ENCODE results near the gene AGPAT2. TPM values are rescaled to one million over a fixed set of nuclear protein-coding genes. Genes with fewer than 3 reads are reported as not detected.

The AGPAT2 gene
- total and polyA plus RNA-seq, 2 experiments from 2014 or later: 31.8 to 44.7 TPM

DNA sequence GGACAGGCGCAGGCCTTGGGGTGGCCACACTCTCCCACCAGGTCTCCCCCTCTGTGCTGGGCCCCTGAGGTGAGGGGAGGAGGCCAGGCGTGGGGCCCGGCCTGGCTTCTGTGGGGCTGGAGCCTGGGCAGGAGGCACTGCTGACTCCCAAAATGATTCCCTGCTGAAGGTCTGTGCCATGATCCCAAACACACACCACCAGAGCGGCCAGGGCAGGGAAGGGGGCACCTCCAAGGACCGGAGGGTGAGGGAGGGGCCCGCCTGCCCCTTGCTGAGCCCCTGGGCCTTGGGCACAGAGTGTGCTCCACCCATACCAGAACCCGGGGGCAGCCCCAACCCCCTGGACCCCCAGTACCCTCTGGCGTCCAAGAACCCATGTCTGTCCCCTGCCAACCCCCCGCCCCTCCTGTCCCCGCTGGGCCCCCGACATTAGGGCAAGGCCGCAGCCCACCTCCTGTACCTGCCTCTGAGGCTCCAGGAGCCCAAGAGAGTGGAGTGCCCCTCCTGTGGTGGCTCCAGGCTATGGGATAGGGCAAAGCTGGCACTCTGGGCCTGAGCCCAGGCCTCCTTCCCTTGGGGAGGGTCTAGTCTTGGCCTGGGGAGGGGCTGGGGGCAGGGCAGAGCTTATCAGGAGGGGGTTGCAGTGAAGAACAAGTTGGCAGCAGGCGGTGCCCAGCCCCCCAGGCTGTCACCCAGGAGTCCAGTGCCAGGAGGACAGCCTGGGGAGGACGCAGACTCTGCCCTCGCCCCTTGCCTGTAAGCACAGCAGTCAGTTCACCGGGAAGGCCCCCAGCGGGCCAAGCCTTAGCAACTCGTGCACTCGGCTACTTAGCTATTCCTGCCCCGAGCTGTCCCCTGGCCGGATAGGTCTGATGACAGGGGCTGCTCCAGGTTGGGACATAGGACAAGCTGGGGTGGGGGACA is 27.1 kb downstream of the AGPAT2 start (continued):
- TF ChIP-seq, protein P1, sequence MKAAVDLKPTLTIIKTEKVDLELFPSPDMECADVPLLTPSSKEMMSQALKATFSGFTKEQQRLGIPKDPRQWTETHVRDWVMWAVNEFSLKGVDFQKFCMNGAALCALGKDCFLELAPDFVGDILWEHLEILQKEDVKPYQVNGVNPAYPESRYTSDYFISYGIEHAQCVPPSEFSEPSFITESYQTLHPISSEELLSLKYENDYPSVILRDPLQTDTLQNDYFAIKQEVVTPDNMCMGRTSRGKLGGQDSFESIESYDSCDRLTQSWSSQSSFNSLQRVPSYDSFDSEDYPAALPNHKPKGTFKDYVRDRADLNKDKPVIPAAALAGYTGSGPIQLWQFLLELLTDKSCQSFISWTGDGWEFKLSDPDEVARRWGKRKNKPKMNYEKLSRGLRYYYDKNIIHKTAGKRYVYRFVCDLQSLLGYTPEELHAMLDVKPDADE (IDR thresholded peaks at IDR 0.05): no peak
- TF ChIP-seq, protein P2, sequence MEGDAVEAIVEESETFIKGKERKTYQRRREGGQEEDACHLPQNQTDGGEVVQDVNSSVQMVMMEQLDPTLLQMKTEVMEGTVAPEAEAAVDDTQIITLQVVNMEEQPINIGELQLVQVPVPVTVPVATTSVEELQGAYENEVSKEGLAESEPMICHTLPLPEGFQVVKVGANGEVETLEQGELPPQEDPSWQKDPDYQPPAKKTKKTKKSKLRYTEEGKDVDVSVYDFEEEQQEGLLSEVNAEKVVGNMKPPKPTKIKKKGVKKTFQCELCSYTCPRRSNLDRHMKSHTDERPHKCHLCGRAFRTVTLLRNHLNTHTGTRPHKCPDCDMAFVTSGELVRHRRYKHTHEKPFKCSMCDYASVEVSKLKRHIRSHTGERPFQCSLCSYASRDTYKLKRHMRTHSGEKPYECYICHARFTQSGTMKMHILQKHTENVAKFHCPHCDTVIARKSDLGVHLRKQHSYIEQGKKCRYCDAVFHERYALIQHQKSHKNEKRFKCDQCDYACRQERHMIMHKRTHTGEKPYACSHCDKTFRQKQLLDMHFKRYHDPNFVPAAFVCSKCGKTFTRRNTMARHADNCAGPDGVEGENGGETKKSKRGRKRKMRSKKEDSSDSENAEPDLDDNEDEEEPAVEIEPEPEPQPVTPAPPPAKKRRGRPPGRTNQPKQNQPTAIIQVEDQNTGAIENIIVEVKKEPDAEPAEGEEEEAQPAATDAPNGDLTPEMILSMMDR (conservative IDR thresholded peaks at IDR 0.05; ENCODE audit: low read depth in 2 of 2): no peak
- TF ChIP-seq JUNB (IDR thresholded peaks at IDR 0.05; ENCODE audit: unreplicated experiment): no peak
- no peak for TF ChIP-seq EZH2phosphoT487 (IDR thresholded peaks at IDR 0.05; ENCODE audit: unreplicated experiment)
- no peak for TF ChIP-seq NANOG (IDR thresholded peaks at IDR 0.05; ENCODE audit: borderline replicate concordance)
- no peak for TF ChIP-seq CREB1 (CRISPR knock-in tag; IDR thresholded peaks at IDR 0.05; ENCODE audit: low read depth)
- TF ChIP-seq STAT1 (IDR thresholded peaks at IDR 0.05; ENCODE audit: unreplicated experiment): no peak
- TF ChIP-seq ZNF331 (CRISPR knock-in tag; IDR thresholded peaks at IDR 0.05; ENCODE audit: low read depth): no peak
- TF ChIP-seq EZH2 (IDR thresholded peaks at IDR 0.05; ENCODE audit: low read depth, unreplicated experiment): no peak

DNA sequence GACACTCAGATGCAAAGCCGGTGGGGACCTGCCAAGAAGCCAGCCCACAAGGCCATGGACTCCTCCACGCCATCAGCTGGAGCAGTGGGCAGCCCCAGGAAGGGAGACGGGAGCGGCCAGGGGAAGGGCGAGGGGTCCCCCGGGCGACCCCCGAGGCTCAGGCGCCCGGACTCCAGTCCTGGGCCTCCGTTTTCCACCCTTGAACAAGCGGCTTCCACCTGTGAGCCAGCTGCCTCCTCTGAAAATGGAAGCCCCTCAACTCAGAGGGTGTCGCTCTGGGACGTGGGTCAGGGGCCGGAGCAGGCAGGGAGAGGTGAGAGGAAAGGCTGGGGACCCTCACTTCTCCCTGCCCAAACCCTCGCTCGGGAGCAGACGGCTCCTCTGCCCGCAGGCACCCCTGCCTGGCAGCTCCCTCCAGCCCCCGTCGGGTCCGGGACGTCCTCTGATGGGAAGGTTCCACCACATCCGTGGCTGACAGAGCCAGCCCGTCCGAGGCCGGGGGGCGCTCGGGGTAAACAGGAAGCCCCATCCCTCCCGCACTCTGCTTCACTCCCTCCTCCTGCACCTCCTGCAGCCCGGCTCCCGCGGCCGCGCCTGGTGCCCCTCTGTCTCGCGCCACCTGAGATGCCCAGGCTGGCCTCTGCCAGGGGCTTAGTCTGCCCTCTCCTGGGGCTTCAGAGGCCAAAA is 28.3 kb downstream of the AGPAT2 start:
- Mint-ChIP-seq H3K4me1 (peaks cover 3% of the 10 kb centered on the region; the same call in 2 of the 3 replicates), H3K27me3 (ENCODE audit: insufficient read depth, low read depth, poor library complexity) (no peaks in the 10 kb centered on the region), H3K9me3 (no peaks in the 10 kb centered on the region), H3K27ac (no peak overlapping the region), H3K4me3 (no peak overlapping the region), H3K36me3 (ENCODE audit: low read depth) (no peaks in the 10 kb centered on the region)
- H3K79me2 ChIP-seq (replicated peaks; ENCODE audit: insufficient read depth): no peaks in the 10 kb centered on the region
- H2AFZ ChIP-seq: peak overlapping the region; percentile 38; the same call in 1 of the 2 replicates
- TF ChIP-seq, protein P1 (IDR thresholded peaks at IDR 0.05): no peak
- TF ChIP-seq CREB1 (CRISPR knock-in tag; IDR thresholded peaks at IDR 0.05; ENCODE audit: low read depth) (no peak), ZNF114 (CRISPR knock-in tag; IDR thresholded peaks at IDR 0.05) (no peak), POLR2AphosphoS5 (IDR thresholded peaks at IDR 0.05; ENCODE audit: low read depth) (no peak), NANOG (IDR thresholded peaks at IDR 0.05; ENCODE audit: borderline replicate concordance) (no peak), EZH2phosphoT487 (IDR thresholded peaks at IDR 0.05; ENCODE audit: unreplicated experiment) (no peak)
- TF ChIP-seq, protein P3, sequence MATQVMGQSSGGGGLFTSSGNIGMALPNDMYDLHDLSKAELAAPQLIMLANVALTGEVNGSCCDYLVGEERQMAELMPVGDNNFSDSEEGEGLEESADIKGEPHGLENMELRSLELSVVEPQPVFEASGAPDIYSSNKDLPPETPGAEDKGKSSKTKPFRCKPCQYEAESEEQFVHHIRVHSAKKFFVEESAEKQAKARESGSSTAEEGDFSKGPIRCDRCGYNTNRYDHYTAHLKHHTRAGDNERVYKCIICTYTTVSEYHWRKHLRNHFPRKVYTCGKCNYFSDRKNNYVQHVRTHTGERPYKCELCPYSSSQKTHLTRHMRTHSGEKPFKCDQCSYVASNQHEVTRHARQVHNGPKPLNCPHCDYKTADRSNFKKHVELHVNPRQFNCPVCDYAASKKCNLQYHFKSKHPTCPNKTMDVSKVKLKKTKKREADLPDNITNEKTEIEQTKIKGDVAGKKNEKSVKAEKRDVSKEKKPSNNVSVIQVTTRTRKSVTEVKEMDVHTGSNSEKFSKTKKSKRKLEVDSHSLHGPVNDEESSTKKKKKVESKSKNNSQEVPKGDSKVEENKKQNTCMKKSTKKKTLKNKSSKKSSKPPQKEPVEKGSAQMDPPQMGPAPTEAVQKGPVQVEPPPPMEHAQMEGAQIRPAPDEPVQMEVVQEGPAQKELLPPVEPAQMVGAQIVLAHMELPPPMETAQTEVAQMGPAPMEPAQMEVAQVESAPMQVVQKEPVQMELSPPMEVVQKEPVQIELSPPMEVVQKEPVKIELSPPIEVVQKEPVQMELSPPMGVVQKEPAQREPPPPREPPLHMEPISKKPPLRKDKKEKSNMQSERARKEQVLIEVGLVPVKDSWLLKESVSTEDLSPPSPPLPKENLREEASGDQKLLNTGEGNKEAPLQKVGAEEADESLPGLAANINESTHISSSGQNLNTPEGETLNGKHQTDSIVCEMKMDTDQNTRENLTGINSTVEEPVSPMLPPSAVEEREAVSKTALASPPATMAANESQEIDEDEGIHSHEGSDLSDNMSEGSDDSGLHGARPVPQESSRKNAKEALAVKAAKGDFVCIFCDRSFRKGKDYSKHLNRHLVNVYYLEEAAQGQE (IDR thresholded peaks at IDR 0.05; ENCODE audit: unreplicated experiment): no peak
- H4K20me1 ChIP-seq (replicated peaks; ENCODE audit: insufficient read depth): no peaks in the 10 kb centered on the region
- H3K4me3 ChIP-seq: no peak overlapping the region
- ATAC-seq (peak; percentile 25; the same call in 2 of the 3 replicates), DNase-seq (ENCODE audit: low spot score) (no peak)
- H3K27me3 ChIP-seq (ENCODE audit: insufficient read depth): no peaks in the 10 kb centered on the region
- H3K4me1 ChIP-seq (ENCODE audit: insufficient read depth): no peaks in the 10 kb centered on the region
- H3K27ac ChIP-seq (ENCODE audit: low read depth): no peak overlapping the region
- H3K36me3 ChIP-seq (ENCODE audit: insufficient read depth): no peaks in the 10 kb centered on the region
- no peaks in the 10 kb centered on the region for H3K9me2 ChIP-seq (ENCODE audit: insufficient read depth)
- H3F3A ChIP-seq (replicated peaks; ENCODE audit: low read depth): no peaks in the 10 kb centered on the region
- no peak overlapping the region for H3K4me2 ChIP-seq
